ENCODE measurements around the gene IDI2. TPM values are rescaled to one million over a fixed set of nuclear protein-coding genes. Genes with fewer than 3 reads are reported as not detected.
"Not testable (repeated sequence)": the region's sequence is repeated elsewhere in the genome, so short reads cannot be mapped to it uniquely, and the experiment has no call there.

IDI2 gene
- polyA plus RNA-seq, 5 donors: 0.14 to 0.19 TPM; not detected in 3

DNA sequence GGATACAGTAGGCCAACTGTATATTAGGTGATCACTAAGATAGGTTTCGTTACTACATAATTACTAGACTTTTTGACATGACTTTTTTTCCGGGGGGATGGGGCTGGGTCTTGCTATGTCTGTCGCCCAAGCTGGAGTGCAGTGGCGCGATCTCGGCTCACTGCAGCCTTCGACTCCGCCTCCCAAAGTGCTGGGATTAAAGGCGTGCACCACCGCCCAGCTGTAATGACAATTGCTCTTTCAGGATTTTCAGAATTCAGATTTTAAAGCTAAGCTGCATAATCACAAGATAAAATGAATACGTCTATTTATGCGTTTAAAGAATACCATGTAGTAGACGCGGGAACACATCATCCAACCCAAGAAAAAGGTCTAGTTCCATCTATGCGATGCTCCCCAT lies 22.3 kb upstream of the IDI2 start:
- no peak for DNase-seq

DNA sequence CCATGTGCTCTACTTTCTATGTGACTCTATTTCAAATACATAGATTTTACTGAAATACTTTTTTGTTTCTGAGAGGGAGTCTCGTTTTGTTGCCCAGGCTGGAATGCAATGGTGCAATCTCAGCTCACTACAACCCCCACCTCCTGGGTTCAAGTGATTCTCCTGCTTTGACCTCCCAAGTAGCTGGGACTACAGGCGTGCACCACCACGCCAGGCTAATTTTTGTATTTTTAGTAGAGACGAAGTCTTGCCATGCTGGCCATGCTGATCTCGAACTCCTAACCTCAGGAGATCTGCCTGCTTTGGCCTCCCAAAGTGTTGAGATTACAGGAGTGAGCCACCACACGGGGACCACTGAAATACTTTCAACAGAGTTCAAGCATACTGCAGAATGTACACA lies 19.8 kb upstream of the IDI2 start:
- no peak for DNase-seq

DNA sequence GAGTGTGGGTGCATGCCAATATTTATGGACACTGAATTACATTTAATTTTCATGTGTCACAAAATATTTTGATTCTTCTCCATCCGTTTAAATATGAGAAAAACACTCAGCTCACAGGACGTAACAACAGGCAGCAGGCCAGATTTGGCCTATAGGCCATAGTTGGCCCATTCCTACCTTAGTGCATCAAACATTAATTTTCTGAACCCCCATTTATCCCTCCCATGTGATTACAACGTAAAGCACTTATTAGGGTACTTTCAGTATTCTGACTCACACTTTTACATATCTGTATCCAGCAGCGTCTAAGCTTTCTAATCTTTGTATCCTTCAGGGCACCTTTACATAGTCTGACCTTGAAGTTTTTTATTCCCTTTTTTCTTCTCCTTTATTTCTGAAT lies 19.3 kb upstream of the IDI2 start:
- DNase-seq: no peak

DNA sequence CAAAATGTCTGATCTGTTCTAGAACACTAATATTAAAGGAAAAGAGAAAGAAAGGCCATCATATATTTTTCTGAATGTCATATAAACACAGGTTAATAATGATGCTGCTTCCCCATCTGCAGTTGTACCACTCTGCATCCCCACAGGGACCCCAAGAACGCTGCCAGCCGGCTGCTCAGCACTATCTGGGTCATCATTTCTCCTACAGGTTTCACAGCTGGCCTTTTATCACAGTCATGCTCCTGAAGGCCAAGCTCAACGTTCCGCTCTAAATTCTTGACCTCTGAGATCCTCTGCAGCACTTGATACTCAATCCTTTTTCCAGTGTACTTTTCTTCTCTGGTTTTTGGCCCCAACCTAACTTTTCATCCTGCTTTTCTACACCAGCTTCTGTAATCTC lies 18.5 kb upstream of the IDI2 start:
- no peak for DNase-seq

DNA sequence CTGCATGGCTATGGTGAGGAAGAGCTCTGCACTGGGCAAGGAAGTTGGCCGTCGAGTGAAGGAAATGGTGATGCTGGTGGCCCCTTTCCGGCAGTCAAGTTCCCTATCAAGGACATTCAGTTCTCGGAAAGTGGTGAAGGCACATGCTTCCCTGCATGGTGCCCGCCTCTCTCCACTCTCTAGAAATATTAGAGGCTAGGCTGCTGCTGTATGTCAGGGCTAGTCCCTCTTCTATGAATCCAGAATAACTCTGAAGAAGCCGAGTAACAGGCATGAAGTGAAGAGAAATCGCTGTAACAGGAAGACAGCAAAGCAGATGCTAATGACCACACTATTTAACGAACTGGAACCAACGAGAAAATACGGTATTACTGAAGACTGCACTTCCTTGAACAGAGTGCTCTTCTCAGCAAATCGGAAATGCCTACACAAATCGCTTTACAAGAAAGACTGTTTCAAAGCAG lies 17.9 kb upstream of the IDI2 start:
- no peak for DNase-seq

DNA sequence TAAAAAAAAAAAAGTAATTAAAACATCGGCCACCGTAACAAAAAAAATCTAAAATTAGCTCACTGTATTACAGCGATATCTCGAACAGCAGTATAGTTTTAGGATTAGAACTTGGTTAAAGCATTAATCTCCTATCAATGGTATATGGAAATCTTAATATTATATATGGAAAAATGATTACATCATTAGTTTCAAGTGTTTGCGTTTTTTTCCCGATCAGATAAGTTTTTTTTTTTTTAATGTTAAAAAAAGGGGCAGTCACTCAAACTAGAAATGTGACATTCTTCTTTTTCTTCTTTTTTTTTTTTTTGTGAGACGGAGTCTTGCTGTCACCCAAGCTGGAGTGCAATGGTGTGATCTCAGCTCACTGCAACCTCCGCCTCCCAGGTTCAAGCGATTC lies 15.9 kb upstream of the IDI2 start:
- no peak for DNase-seq

DNA sequence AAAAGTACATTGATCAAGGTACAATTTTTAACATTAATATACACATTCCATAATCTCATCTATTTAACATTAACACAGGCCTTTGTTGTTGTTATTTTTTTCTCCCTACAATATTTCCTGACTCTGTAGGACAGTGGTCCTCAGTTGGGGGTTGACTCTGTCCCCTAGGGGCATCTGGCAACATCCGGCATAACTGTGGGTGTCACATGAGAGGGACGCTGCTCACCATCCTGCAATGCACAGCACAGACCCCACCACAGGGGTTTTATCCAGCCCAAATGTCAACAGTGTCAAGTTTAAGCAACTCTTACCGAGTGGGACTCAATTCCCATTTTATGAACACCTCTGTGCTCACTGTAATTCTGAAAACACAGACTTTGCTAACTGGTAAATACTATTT lies 14.5 kb upstream of the IDI2 start:
- DNase-seq: no peak

DNA sequence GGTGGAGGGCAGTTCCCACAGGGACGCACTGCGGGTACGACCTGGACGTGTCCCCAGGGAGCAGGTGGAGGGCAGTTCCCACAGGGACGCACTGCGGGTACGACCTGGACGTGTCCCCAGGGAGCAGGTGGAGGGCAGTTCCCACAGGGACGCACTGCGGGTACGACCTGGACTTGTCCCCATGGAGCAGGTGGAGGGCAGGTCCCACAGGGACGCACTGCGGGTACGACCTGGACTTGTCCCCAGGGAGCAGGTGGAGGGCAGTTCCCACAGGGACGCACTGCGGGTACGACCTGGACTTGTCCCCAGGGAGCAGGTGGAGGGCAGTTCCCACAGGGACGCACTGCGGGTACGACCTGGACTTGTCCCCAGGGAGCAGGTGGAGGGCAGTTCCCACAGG lies 13.1 kb upstream of the IDI2 start:
- DNase-seq: not testable (repeated sequence)

DNA sequence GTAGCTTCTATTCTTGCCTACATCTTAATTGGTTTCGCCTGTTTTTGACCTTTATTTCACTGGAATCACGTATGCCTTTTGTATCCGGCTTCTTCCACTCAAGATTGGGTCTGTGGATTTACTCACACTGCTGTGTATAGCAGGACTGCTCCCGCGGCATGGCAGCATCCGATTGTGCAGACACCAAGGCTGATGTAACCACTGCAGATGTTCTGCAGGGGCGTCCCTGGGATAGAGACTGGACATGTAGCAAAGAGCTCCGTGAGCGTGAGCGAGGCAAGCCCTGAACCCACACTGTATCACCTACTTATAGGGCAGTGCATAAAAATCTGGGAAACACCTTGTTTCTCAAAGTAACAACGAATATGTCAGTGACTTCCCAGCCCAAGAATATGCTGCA lies 11.4 kb upstream of the IDI2 start:
- no peak for DNase-seq

DNA sequence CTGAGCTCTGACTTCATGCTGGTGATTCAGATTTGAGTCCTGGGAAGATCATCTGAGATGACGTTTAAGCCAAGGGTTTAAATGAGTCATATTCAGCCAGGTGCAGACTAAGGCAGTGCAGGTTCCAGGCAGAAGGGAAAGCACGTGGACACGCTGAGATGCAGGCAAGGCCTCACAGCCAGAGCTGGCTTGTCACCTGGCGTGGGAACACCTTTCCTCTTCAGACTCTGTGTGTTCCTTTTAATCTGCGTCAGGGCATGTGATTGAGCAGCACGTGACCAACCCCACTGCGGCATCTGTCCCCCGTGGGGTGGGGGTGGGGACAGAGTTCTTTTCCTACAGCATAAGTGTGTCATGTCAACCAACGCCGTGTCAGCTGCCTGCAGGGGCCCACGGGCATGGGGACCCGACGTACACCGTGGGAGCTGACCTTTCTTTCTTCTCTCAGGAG lies 10.7 kb upstream of the IDI2 start:
- no peak for DNase-seq

DNA sequence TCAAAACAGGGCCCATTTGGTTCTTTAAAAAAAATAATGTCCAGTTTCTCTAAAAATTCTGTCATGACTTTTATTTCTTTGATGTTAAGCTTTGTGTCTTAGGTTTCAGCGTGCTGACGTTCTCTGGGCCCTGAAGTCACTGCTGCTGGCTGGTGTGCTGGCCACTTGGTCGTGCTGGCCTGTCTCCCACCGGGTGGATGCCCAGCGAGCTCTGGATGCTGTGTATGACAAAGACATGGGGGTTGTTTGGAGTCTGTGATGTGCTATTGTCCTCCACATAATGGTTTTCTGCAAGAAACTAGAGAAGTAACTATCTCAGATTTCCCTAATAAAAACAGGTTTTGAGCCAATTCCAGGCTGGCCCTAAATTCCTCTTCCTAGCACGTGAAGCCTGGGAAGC lies 9.5 kb upstream of the IDI2 start:
- DNase-seq: no peak

DNA sequence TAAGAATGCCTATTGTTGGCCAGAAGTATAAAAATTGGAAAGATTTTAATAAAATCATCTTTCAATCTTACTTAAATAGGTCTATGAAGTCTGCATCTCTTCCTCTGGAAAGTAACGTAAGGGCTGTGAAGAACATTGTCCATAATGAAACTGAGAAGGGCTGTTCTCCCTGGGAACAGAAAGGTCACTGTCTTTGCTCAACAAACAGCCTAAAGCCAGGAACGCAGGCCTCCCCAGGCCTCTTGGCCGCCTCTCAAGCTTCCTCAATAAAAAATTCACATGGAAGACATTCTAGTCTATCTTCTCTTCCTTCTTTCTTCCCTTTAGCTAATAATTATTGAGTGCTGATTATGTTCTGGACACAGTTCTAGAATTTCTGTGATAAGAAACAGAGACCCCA lies 9.1 kb upstream of the IDI2 start:
- no peak for DNase-seq

DNA sequence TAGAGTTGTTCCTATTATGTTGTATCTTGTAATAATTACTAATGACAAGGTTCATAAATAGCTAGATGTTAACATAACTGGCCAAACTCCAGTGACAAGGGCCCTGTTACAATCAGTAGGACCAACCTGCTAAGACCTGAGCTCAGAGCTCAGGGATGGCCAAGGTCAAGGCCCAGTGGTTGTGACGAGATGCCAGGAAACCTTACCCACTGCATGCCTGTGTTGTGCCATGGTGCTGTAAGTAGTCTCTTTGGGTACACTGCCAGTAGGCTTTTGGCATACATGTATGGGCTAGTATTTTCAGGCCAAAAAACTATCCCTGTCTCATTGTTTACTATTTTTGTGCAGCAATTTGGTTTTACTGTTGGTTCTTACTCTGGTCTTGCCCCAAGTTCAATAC lies 7.9 kb upstream of the IDI2 start:
- no peak for DNase-seq

DNA sequence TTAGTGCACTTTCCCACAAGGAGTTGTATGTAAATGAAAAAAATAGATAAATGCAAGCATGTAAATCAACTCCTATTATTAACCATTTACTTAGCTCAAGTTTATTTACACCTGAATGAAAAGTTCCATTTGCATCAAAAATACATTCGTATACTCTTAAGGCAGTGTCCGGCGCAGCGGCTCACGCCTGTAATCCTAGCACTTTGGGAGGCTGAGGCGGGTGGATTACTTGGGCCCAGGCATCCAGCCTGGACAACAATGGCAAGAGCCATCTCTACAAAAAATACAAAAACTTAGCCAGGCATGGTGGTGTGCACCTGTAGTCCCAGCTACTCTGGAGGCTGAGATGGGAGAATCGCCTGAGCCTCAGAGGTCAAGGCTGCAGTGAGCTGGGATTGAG lies 4.2 kb upstream of the IDI2 start:
- DNase-seq: no peak

DNA sequence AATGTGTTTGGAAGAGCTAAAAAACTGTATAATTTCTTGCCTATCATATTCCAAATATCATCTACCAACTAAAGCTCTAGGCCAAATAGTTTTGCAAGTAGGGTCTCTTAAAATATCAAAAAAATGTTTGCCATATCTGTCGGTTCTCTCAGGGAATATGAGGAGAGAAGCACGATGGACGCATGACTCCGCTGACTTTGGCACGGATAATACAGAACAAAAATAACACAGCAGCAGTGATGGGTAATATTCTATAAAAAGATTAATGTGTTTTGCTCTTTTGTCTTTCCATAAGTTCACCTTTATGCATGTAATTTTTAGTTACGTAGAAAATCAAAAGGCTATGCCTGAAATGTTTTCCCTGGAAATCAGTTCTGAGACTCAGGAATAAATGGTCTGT lies 919 bp upstream of the IDI2 start:
- no peak for DNase-seq

DNA sequence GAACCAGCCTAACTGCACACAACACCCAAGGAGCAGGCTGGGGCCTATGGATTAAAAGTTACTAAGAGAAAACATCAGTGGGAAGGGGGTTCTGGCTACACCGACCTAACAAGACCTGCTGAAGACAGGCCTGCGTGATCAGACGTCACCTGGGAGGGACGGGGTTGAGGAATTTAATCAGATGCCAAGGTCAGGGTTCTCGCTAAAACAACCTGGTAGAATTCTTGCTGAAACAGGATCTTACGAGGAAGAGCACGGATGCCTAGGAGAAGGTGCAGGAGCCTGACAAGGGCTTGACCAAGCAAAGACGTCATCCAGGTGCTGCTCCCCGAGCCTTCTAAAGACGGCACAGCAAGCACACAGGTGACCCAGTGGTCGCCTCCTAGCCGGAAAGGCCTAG lies 1.6 kb downstream of the IDI2 start:
- DNase-seq: no peak

DNA sequence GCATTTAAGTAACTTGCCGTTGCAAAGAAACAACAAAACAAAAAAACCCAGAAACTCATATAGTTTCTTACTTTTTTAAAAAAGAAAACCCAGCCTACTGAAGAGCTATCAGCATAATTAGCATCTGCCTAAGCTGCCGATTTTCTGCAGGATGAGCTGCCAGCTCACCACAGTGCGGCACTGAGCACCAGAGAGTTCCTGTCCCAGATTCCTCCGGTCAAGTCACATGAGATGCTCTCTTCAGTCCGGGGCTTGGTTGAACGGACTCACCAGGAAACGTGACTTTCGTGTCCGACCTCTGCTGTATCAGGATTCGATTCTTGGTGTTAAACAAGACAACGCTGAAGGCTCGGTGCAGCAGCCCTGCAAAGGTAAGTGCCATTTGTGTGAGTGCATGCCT lies 3.2 kb downstream of the IDI2 start:
- no peak for DNase-seq

DNA sequence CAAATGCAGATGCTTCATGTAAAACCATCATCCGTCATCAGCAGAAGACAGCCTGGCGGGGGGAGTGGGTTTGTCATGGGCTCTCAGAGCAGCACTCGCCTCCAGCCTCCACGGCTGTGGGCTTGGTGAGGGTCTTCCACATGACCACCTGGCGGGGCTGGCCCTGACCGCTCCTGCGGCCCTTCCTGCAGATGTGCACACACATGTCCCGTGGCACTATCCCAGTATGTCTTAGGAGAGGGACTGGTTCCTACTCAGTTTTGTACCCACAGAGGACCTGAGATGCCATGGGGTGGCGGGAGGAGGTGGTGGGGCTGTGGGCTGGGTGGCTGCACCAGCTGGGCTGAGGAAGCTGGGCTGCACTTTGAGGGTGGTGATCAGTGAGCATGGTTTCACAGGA lies 4.7 kb downstream of the IDI2 start:
- DNase-seq: no peak

DNA sequence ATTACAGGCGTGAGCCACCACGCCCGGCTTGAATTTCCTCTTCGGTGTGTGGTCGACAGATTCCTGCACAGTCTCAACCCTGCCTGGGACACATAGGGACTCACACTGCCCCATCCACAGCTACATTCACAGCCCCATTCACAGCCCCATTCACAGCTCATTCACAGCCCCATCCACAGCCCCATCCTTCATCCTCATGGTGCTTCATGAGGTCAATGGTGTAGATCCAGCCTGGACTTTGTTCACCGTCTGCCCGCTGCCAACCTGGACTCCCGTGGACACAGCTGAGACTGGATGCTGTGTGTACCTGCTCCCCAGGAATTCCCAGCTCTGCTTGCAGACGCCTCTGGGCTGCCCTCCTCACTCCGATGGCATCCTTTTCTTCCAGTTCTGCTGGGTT lies 5.2 kb downstream of the IDI2 start:
- DNase-seq: no peak

DNA sequence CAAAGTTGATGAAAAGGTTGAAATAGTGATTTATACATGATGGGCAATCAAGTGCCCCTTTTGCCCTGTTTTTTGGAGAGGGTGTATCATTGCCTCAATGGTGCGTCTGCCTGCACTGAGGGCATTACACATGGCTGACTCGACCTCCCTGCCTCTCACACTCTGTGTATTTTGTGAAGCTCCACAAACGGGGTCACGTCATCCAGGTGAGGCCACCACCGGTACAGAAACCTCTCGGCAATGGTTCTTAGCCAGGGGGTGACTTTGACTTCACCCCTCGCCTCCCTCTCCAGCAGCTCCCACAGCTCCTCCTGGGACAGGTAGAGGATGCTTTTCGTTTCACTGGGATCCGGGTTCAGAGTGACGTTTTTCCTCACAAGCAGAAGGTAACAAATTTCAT lies 6.3 kb downstream of the IDI2 start:
- DNase-seq: no peak

DNA sequence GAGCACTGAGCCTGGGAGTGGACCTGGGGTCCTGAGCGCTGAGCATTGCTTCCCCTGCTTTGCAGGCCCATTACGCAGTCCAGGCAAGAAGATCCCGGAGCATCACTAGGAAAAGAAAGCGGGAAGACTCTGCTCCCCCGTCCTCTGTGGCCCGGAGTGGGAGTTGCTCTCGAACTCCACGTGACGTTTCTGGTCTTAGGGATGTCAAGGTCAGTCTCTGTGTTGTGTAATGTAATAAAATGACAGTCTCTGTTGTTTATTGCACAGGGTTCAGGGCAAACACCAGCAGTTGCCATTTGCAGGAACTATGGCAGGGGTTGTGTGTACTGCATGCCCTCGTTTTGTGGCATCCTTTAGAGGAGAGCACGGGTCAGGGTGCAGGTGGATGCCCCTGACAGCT lies 10.0 kb downstream of the IDI2 start:
- DNase-seq: no peak

DNA sequence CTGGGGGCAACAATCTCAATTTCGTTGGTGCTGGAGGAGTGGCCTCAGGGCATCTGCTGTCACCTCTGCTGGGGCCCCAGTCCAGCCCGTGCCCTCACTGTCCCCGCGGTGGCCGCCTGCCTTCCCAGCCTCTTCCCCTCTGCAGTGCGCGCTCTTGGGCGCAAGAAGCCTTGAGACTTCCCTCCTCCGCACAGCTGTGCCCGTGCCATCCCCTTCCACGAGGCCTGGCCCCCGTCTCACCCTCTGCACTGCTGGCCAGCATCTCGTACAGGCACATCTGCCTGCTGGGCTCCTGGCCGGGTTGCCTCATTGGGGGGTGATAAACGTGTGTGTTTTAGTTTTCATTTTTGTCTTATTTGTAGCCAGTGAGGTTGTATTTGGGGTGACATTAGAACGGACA lies 14.0 kb downstream of the IDI2 start:
- DNase-seq: no peak

DNA sequence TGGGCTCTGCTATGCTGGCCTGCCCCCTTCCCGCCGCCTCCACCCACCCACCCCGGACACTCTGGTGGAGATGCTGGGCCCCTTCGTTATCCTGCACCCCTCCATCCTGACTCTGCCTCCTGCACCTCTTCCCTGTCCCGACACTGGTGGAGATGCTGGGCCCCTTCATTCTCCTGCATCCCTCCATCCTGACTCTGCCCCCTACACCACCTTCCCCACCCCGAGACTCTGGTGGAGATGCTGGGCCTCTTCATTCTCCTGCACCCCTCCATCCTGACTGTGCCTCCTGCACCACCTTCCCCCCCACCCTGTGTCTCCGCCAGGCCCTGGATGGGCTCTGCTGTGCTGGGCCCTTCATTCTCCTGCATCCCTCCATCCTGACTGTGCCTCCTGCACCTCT lies 15.0 kb downstream of the IDI2 start:
- DNase-seq: no peak

DNA sequence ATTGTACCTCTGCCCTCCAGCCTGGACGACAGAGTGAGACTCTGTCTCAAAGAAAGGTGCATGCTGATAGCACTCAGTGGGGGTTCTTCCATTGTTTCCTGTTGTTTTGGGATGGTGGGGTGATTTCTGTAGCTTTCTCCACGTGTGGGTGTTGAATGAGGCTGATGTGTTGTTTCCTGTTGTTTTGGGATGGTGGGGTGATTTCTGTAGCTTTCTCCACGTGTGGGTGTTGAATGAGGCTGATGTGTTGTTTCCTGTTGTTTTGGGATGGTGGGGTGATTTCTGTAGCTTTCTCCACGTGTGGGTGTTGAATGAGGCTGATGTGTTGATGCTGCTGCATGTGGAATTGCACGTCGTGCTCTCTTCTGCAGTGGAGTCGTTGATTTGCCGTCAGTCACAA lies 15.7 kb downstream of the IDI2 start:
- not testable (repeated sequence) for DNase-seq

DNA sequence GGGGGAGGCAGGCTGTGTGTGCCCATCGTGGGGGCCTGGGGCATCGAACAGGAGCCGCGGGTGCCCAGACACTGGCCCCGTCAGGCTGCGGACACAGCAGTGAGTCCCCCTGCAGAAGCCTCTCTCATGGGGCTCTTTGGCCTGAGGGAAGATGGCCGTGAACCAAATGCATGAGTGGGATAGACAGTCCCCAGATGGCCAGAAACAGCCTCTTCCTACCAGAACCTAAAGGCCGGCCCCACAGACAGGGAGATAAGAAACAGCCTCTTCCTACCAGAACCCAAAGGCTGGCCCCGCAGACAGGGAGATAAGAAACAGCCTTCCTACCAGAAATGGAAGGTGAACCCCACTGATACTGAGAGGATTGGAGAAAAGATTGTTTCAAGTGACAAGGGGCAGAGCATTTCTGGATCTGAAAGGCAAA lies 16.6 kb downstream of the IDI2 start:
- no peak for DNase-seq

Data from right lung (tissue), 5 donors.